Endometrial microvascular endothelial cells (primary cell): Measurements from ENCODE around the gene DKK2. TPM values are rescaled to one million over a fixed set of nuclear protein-coding genes. Genes with fewer than 3 reads are reported as not detected.
"Not testable (repeated sequence)": the region's sequence is repeated elsewhere in the genome, so short reads cannot be mapped to it uniquely, and the experiment has no call there.

Experiments
- in situ Hi-C: cut with HindIII; loops from 2 replicates; pipeline ENCODE4 v1.10.0; 2017; ENCODE audit warnings: low sequenced_read_pairs, low pct_unique_long_range_greater_than_20kb; ENCODE audit errors: inconsistent ontology term
- total RNA-seq: library from RNA; depleted of rRNA; stranded (reverse); fragments of >200 nt; gene quantifications from one replicate; pipeline ENCODE4 v1.2.3, GENCODE V29; 2015; ENCODE audit errors: inconsistent ontology term

The DKK2 gene
- total RNA-seq, 1 donor from 2014 or later = not detected

DNA sequence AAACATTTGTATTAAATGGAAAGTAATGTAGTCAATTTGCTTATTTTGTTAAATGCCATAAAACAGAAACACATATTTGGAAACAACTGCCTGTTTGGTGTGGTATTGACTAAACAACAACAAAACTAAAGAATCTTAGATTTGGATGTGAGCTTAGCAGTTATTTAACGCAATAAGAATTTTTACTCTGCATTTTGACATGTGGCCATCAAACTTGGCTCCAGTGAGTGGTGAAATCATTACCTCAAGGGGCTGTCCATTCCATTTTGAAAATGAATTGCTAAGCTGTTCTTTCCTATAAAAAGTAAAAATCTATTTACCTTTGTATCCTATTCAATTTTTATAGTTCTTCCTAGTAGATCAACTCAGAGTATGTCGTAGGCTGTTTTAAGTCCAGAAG, 84.2 kb downstream of the DKK2 start:
- in situ Hi-C loops = no loop called here

DNA sequence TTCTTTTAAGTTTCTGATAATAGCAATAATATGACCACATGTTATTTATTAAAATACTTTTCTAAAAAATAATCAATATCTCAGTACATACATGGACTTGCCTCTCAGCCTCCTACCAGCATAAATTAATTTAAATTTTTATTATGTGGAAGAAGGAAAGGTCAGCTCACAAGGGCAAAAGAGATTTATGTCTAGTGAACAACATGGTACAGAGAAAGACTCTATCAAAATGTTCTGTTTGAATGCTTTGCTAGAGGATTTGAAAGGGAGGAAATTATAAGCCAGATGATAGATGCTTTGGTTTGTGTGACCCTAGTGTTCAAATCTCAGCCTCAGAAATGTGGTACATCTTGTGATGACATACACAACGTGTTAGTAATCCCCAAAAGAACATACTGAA, 94.3 kb downstream of the DKK2 start:
- in situ Hi-C loops = no loop called here

DNA sequence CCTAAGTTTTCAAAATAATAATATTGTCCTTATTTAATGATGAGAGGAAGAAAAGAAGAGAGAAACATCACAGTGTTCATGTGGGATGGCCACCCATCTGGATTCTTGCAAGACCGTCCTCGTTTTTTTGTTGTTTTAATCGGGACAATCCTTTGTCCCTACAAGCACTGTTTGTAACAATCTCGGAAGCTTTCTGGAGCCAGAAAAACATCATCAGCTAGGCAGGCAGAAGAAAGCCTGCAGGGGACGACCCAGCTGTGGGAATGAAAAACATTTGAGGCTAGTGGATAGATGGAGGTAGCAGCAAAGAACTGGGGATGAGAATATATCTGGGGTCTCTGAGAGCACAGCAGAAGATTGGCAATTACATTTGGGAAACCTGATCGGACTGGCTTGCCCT, 105.6 kb downstream of the DKK2 start:
- in situ Hi-C loops = no loop called here

DNA sequence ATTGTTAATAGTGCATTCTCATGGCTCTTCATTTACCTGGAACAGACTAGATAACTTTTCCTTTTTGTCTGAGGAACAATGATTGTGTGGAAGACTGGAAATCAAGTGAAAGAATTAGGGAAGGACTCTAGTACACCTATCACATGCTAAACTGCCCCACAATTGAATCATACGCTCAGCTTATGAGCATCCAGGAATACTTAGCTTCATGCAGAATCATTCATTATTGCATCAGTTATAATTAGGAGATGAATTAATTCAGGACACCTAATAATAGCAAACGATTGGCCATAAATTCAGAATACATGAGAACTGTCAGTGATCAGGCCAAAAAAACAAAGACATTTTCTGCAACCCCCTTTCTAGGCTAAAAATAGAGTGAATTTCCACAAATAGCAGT, 106.9 kb downstream of the DKK2 start:
- in situ Hi-C loops = no loop called here

DNA sequence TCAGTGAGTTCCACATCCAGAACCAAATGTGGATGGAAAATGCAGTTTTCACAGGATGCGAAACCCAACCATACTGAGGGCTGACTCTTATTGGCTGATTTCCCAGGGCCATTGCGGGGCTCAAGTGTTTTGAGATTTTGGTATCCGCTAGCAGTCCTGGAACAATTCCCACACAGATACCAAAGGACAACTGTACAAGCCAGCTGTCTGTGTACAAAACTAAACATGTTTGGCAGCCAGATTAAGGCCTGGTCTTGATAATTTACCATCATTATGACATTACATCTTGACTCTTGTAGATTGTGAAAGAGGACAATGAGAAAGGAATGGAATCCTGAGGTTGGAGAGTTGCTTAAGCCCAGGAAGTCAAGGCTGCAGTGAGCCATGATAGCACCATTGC, 121.9 kb downstream of the DKK2 start:
- in situ Hi-C loops = no loop called here

DNA sequence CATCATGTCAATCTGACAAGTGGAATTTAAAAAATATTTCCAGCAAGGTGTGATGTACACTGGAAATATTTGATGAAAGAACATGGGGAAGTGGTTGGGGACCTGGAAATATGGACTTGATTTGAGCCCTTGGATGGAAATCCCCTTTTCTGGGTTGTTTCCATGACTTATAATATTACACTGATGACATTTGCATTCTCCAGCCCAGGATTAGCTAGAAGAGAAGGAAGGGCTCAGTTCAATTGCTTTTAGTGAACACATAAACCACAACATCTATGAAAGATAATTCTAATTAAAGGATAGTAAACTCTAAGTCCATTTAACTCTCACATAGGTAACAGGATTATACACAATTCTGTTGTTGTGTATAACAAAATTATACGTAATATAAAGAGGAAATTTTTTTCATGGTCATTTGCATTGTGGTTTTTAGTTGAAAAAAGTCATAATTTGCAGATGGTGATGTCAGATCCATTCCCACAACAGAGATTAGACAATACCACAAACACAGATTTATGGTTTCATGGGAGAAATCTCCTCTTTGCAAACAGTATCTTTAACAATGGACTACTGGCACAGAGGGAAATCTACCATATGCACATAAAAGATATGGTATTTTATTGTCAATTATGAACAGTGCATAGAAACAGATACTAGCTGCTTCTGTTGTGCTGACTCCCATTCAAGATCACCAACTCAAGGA, 126.5 kb downstream of the DKK2 start:
- in situ Hi-C loops = no loop called here

DNA sequence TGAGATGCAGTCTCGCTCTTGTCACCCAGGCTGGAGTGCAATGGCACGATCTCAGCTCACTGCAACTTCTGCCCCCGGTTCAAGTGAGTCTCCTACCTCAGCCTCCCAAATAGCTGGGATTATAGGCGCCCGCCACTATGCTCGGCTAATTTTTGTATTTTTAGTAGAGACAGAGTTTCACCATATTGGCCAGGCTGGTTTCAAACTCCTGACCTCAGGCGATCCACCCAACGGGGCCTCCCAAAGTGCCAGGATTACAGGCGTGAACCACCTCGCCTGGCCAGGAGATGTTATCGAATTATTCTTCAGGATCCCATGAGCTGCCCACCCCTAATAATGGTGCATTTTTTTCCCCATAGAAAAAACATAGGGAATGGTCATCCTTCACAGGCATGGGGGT, 128.1 kb downstream of the DKK2 start:
- in situ Hi-C loops = not testable (repeated sequence)

DNA sequence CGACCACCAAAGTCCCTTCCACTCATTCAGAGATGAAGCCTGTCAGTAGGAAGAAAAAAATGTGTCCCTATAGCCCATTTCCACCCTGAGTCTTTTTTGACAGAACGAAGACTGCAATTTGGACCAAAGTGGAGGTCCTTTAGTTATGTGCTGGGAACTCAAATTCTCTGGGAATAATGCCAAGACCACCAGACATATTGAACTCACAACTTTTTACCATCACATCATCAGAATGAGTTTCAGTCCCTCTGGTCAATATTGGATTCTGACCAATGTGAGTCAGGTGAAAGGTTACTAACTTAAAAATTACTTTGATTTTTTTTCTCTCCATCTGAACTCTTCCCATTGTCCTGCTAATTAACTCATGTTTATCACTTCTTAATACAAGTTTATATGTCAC, 128.9 kb downstream of the DKK2 start:
- in situ Hi-C loops = no loop called here

DNA sequence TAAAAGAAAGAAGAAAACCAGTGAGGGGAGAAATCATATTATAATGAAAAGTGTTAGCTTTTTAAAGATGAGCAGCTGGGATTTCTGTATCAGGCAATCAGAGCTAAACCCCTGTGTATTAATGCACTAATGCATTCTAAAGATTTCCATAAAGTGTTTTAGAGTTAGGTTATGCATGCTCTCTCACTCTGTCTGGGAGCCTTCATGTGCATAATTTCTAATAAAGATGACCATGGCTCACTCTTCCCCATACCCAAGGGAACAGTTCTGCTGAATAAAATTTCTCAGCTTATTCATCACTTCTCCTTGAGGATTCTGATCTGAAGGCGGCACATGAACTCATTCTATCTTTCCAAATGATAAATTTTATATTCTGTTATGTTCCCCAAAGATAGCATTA, 129.4 kb downstream of the DKK2 start:
- in situ Hi-C loops = no loop called here

DNA sequence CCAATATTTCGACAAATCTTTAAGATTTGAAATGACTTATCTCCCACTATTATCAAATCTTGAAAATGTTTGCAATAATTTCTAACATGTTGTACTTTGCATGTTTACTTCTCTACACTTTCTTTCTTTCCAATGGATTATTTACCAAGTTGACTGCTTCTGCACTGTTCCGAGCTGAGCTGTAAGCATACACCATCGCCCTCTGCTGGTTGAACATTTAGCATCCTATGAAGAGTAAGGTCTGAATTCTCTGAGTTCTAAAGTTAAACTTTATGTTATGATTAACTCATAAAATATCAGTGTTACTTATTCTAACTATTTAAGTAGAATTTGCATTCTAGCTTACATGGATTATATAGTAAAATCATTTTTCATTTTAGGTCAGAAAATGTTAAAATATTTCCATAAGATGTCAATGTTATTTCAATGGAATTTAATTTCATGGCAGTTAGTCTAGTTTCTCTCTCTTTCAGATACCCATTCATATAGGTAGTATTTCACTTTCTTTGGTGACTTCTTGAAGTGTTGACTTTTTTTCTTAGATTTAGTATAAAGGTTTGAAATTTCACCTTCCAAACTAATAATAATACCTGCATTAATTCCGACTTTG, 137.4 kb downstream of the DKK2 start:
- in situ Hi-C loops = no loop called here

DNA sequence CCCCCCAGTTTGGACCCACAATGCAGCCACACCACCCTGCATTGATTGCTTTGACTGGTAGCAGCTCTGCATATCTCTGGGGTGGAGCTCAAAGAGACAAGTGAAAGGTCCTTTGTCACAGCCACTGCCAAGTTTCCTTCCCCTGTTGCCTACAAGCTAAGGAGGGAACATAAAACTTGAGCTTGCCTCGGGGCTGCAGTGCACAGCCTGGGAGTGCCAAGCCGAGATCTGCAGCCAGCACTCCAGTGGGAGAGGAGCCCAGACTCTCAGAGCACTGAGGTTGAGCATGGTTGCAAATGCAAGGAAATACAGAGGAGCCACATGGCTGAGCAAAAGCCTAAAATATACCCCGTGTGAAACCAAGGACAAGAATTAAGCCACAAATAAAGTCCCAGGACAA, 142.2 kb downstream of the DKK2 start:
- in situ Hi-C loops = no loop called here

DNA sequence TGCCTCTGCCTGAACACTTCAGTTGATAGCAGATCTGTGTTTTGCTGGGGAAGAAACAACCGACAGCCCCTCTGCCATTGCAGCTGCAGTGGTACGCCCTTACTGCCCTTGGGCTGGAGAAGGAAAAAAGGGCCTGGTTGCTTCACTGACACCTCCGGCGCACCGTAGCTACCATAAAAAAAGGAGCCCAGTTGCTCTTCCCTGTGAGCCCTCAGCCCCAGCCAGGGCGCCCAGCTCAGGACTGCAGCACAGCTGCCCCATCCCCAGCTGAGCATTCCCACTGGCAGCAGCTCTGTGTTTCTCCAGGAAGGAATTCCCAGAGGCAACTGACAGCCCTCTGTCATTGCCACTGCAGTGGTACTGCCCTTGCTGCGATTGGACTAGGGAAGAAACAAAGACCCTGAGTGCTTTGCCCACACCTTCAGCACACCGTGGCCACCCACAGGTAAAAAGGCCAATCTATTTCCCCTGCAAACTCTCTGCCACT, 142.7 kb downstream of the DKK2 start:
- in situ Hi-C loops = no loop called here

DNA sequence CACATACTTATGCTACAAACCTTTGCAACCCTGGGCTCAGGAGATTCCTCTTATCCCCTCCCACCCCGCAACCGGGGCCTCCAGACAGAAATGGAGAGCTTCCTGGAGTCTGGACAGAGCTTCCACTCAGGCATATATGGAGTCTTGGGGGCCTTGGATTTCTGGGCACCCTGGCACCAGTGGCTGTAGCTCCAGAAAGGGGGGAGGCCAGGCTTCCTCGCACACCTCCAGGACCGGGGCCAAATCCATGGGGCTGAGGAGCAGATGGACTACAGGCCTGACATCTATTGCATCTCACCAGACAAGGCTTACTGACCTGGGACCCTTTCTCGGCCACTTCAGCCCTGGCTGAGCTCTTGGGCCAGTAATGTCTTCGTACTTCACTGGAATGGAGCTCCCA, 143.3 kb downstream of the DKK2 start:
- in situ Hi-C loops = no loop called here

DNA sequence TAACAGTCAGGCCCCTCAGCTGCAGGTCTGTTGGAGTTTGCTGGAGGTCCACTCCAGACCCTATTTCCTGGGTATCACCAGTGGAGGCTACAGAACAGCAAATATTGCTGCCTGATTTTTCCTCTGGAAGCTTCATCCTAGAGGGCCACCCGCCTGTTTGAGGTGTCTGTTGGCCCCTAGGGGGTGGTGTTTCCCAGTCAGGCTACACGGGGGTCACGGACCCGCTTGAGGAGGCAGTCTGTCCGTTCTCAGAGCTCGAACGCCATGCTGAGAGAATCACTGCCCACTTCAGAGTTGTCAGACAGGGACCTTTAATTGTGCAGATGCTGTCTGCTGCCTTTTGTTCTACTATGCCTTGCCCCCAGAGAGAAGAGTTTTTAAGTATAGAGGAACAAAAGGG, 160.8 kb downstream of the DKK2 start:
- in situ Hi-C loops = no loop called here
